ENCODE data around the gene POLE4. TPM values are rescaled to one million over a fixed set of nuclear protein-coding genes. Genes with fewer than 3 reads are reported as not detected.

Gene POLE4
- total and polyA plus RNA-seq, 2 experiments from 2014 or later = 20.6 to 134 TPM

DNA sequence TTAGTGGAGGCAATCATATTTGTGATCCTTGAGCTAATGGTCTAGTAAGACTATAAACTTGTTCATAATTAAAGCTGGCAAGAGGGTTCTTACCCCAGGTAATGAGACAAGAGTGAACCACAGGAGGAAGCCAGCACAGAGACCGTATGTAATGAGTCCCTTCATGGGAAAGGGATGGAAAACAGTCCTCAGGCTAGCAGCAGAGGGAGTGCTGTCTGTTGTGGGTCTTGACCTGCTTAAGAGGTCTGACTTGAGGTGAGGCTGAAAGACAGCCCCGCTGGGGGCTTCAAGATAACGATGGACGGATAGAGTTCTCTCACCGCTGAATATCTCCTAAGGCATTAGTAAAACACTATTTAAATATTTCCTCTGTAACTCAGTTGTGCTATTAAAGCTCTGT is 16.2 kb upstream of the POLE4 start:
- no peaks in the 10 kb centered on the region for H3K36me3 ChIP-seq (ENCODE audit: low read depth)
- peaks cover 10% of the 10 kb centered on the region; the same call in 1 of the 2 replicates for H3F3A ChIP-seq (ENCODE audit: insufficient read depth)
- WGBS, 2 experiments (ENCODE audit: low coverage in 1 of 2, low lambda C conversion rate in 2 of 2, missing lambda C conversion rate in 2 of 2) = 87 to 89% methylated on average over 5 of the region's 5 CpGs
- no peaks in the 10 kb centered on the region for H3K9me3 ChIP-seq (ENCODE audit: low read depth)
- no peaks in the 10 kb centered on the region; the same call in 1 of the 2 replicates for H3K79me2 ChIP-seq (ENCODE audit: insufficient read depth)
- no peak overlapping the region for H3K9ac ChIP-seq
- TF ChIP-seq EZH2 (IDR thresholded peaks at IDR 0.05; ENCODE audit: insufficient read depth, poor library complexity, severe bottlenecking) = no peak
- TF ChIP-seq EZH2phosphoT487 (IDR thresholded peaks at IDR 0.05; ENCODE audit: insufficient read depth, low read depth) = no peak
- no peaks in the 10 kb centered on the region for H3K27me3 ChIP-seq (replicated peaks; ENCODE audit: insufficient read depth)
- no peak overlapping the region for H3K4me2 ChIP-seq (ENCODE audit: unreplicated experiment)
- no peak for DNase-seq
- in situ Hi-C loops (cut with MboI) = no loop called here
- H3K4me3 ChIP-seq = no peak overlapping the region
- H4K20me1 ChIP-seq (ENCODE audit: insufficient read depth) = no peaks in the 10 kb centered on the region
- no peaks in the 10 kb centered on the region for H3K9me2 ChIP-seq (ENCODE audit: insufficient read depth)
- no peak overlapping the region for H3K27ac ChIP-seq
- H3K4me1 ChIP-seq (ENCODE audit: insufficient read depth) = peaks cover 13% of the 10 kb centered on the region
- H2AFZ ChIP-seq = no peak overlapping the region

- TF ChIP-seq EZH2 (IDR thresholded peaks at IDR 0.05; ENCODE audit: insufficient read depth, poor library complexity, severe bottlenecking) (no peak), EZH2phosphoT487 (IDR thresholded peaks at IDR 0.05; ENCODE audit: insufficient read depth, low read depth) (no peak)
- Histone ChIP-seq H4K20me1 (ENCODE audit: insufficient read depth) (no peaks in the 10 kb centered on the region), H2AFZ (no peak overlapping the region), H3K9me2 (ENCODE audit: insufficient read depth) (no peaks in the 10 kb centered on the region), H3F3A (ENCODE audit: insufficient read depth) (peaks cover 10% of the 10 kb centered on the region; the same call in 1 of the 2 replicates), H3K9me3 (ENCODE audit: low read depth) (no peaks in the 10 kb centered on the region), H3K36me3 (ENCODE audit: low read depth) (no peaks in the 10 kb centered on the region), H3K4me3 (no peak overlapping the region), H3K9ac (no peak overlapping the region), H3K4me2 (ENCODE audit: unreplicated experiment) (peak overlapping the region; percentile 51), H3K27me3 (replicated peaks; ENCODE audit: insufficient read depth) (no peaks in the 10 kb centered on the region), H3K27ac (no peak overlapping the region), H3K4me1 (ENCODE audit: insufficient read depth) (peaks cover 13% of the 10 kb centered on the region), H3K79me2 (ENCODE audit: insufficient read depth) (peaks cover 15% of the 10 kb centered on the region)
- in situ Hi-C loops (cut with MboI) = no loop called here
- 93 to 97% methylated on average over 4 of the region's 4 CpGs for WGBS, 2 experiments (ENCODE audit: low coverage in 1 of 2, low lambda C conversion rate in 2 of 2, missing lambda C conversion rate in 2 of 2)
- peak; percentile 43 for DNase-seq
These were observed 13.3 kb upstream of the POLE4 start for GRCh38 chr2:74944987-74945787.

GRCh38 chr2:74945788-74946331 is 12.6 kb upstream of the POLE4 start:
- Histone ChIP-seq H3K27me3 (replicated peaks; ENCODE audit: insufficient read depth) (no peaks in the 10 kb centered on the region), H4K20me1 (ENCODE audit: insufficient read depth) (no peaks in the 10 kb centered on the region), H3K4me3 (no peak overlapping the region), H3K36me3 (ENCODE audit: low read depth) (no peaks in the 10 kb centered on the region), H3F3A (ENCODE audit: insufficient read depth) (peaks cover 10% of the 10 kb centered on the region; the same call in 1 of the 2 replicates), H3K9ac (no peak overlapping the region), H2AFZ (no peak overlapping the region), H3K9me2 (ENCODE audit: insufficient read depth) (no peaks in the 10 kb centered on the region), H3K4me1 (ENCODE audit: insufficient read depth) (peaks cover 13% of the 10 kb centered on the region), H3K27ac (no peak overlapping the region), H3K79me2 (ENCODE audit: insufficient read depth) (peaks cover 18% of the 10 kb centered on the region), H3K4me2 (ENCODE audit: unreplicated experiment) (peak overlapping the region; percentile 3), H3K9me3 (ENCODE audit: low read depth) (no peaks in the 10 kb centered on the region)
- in situ Hi-C loops (cut with MboI) = no loop called here
- no peak for DNase-seq
- TF ChIP-seq EZH2 (IDR thresholded peaks at IDR 0.05; ENCODE audit: insufficient read depth, poor library complexity, severe bottlenecking) = no peak
- no peak for TF ChIP-seq EZH2phosphoT487 (IDR thresholded peaks at IDR 0.05; ENCODE audit: insufficient read depth, low read depth)
- 77 to 88% methylated on average over 1 of the region's 1 CpG for WGBS, 2 experiments (ENCODE audit: low coverage in 1 of 2, low lambda C conversion rate in 2 of 2, missing lambda C conversion rate in 2 of 2)

GRCh38 chr2:74947703-74948102 is 10.7 kb upstream of the POLE4 start:
- no peak for TF ChIP-seq EZH2 (IDR thresholded peaks at IDR 0.05; ENCODE audit: insufficient read depth, poor library complexity, severe bottlenecking)
- 98 to 100% methylated on average over 4 of the region's 4 CpGs for WGBS, 2 experiments (ENCODE audit: low coverage in 1 of 2, low lambda C conversion rate in 2 of 2, missing lambda C conversion rate in 2 of 2)
- in situ Hi-C loops (cut with MboI) = no loop called here
- Histone ChIP-seq H3K36me3 (ENCODE audit: low read depth) (no peaks in the 10 kb centered on the region), H3K9me3 (ENCODE audit: low read depth) (no peaks in the 10 kb centered on the region), H2AFZ (no peak overlapping the region), H3K27me3 (replicated peaks; ENCODE audit: insufficient read depth) (no peaks in the 10 kb centered on the region), H3K27ac (no peak overlapping the region), H4K20me1 (ENCODE audit: insufficient read depth) (no peaks in the 10 kb centered on the region), H3K79me2 (ENCODE audit: insufficient read depth) (peaks cover 18% of the 10 kb centered on the region), H3K4me2 (ENCODE audit: unreplicated experiment) (no peak overlapping the region), H3K4me3 (no peak overlapping the region), H3K9ac (no peak overlapping the region), H3K9me2 (ENCODE audit: insufficient read depth) (no peaks in the 10 kb centered on the region), H3K4me1 (ENCODE audit: insufficient read depth) (peaks cover 13% of the 10 kb centered on the region), H3F3A (ENCODE audit: insufficient read depth) (peaks cover 10% of the 10 kb centered on the region; the same call in 1 of the 2 replicates)
- no peak for DNase-seq
